ENCODE data around the gene ZMYND12. TPM values are rescaled to one million over a fixed set of nuclear protein-coding genes. Genes with fewer than 3 reads are reported as not detected.
A peak's percentile ranks its signal among the peaks of the same experiment; 100 is the strongest.

ZMYND12 gene
- total and polyA plus RNA-seq, 2 donors (not counting 1 experiment from before 2014, with no cell fraction given): 0.56 to 3.5 TPM

GRCh38 chr1:42392255-42392654 is 63.6 kb downstream of the ZMYND12 start:
- TF ChIP-seq CTCF (conservative IDR thresholded peaks at IDR 0.05 in 1 of 2, IDR thresholded peaks at IDR 0.05 in 1 of 2; ENCODE audit: low read depth in 1 of 2, low read length in 2 of 2) (no peak), EZH2 (IDR thresholded peaks at IDR 0.05; ENCODE audit: low read length, missing control alignments) (no peak)
- Histone ChIP-seq H3K27ac (ENCODE audit: insufficient read depth, low read length) (no peak overlapping the region), H3K9ac (ENCODE audit: insufficient read depth, low read length) (no peak overlapping the region), H3K9me3 (ENCODE audit: control insufficient read depth, insufficient read depth, low read depth, low read length) (no peaks in the 10 kb centered on the region), H3K4me1 (ENCODE audit: control insufficient read depth, extremely low read depth, insufficient read depth, low read length) (no peaks in the 10 kb centered on the region), H3K4me3 (replicated peaks in 1 of 4; ENCODE audit: control extremely low read depth in 1 of 4, insufficient read depth in 1 of 4, low read depth in 3 of 4, low read length in 4 of 4) (no peak overlapping the region), H4K20me1 (ENCODE audit: control insufficient read depth, extremely low read depth, insufficient read depth, low read length) (no peaks in the 10 kb centered on the region), H3K36me3 (ENCODE audit: control insufficient read depth, insufficient read depth, low read length) (no peaks in the 10 kb centered on the region), H2AFZ (ENCODE audit: low read length) (no peak overlapping the region), H3K4me2 (ENCODE audit: extremely low read depth, insufficient read depth, low read length) (no peak overlapping the region), H3K79me2 (ENCODE audit: control insufficient read depth, insufficient read depth, low read length) (no peaks in the 10 kb centered on the region), H3K27me3 (ENCODE audit: control insufficient read depth, insufficient read depth, low read length) (no peaks in the 10 kb centered on the region)
- no peak for DNase-seq (ENCODE audit: low read depth in 2 of 2)

- H4K20me1 ChIP-seq (ENCODE audit: control insufficient read depth, extremely low read depth, insufficient read depth, low read length): no peaks in the 10 kb centered on the region
These were observed 69.8 kb downstream of the ZMYND12 start for GRCh38 chr1:42386051-42386450.

GRCh38 chr1:42385283-42385682 is 70.5 kb downstream of the ZMYND12 start:
- Histone ChIP-seq H3K4me2 (ENCODE audit: extremely low read depth, insufficient read depth, low read length) (no peak overlapping the region), H3K79me2 (ENCODE audit: control insufficient read depth, insufficient read depth, low read length) (no peaks in the 10 kb centered on the region), H4K20me1 (ENCODE audit: control insufficient read depth, extremely low read depth, insufficient read depth, low read length) (no peaks in the 10 kb centered on the region), H3K4me3 (replicated peaks in 1 of 4; ENCODE audit: control extremely low read depth in 1 of 4, insufficient read depth in 1 of 4, low read depth in 3 of 4, low read length in 4 of 4) (no peak overlapping the region), H3K27ac (ENCODE audit: insufficient read depth, low read length) (no peak overlapping the region), H3K9me3 (ENCODE audit: control insufficient read depth, insufficient read depth, low read depth, low read length) (no peaks in the 10 kb centered on the region), H3K9ac (ENCODE audit: insufficient read depth, low read length) (no peak overlapping the region), H2AFZ (ENCODE audit: low read length) (no peak overlapping the region), H3K27me3 (ENCODE audit: control insufficient read depth, insufficient read depth, low read length) (peaks cover 11% of the 10 kb centered on the region), H3K4me1 (ENCODE audit: control insufficient read depth, extremely low read depth, insufficient read depth, low read length) (no peaks in the 10 kb centered on the region), H3K36me3 (ENCODE audit: control insufficient read depth, insufficient read depth, low read length) (no peaks in the 10 kb centered on the region)
- TF ChIP-seq EZH2 (IDR thresholded peaks at IDR 0.05; ENCODE audit: low read length, missing control alignments): no peak
- no peak for TF ChIP-seq CTCF (conservative IDR thresholded peaks at IDR 0.05 in 1 of 2, IDR thresholded peaks at IDR 0.05 in 1 of 2; ENCODE audit: low read depth in 1 of 2, low read length in 2 of 2)
- peak; percentile 2 to 12 for DNase-seq (ENCODE audit: low read depth in 2 of 2)

More at GRCh38 chr1:42386051-42386450, 69.8 kb downstream of the ZMYND12 start:
- Histone ChIP-seq H3K27me3 (ENCODE audit: control insufficient read depth, insufficient read depth, low read length) (peaks cover 7% of the 10 kb centered on the region), H3K36me3 (ENCODE audit: control insufficient read depth, insufficient read depth, low read length) (no peaks in the 10 kb centered on the region), H3K4me1 (ENCODE audit: control insufficient read depth, extremely low read depth, insufficient read depth, low read length) (no peaks in the 10 kb centered on the region), H3K9ac (ENCODE audit: insufficient read depth, low read length) (no peak overlapping the region), H3K9me3 (ENCODE audit: control insufficient read depth, insufficient read depth, low read depth, low read length) (no peaks in the 10 kb centered on the region), H3K4me2 (ENCODE audit: extremely low read depth, insufficient read depth, low read length) (no peak overlapping the region), H2AFZ (ENCODE audit: low read length) (no peak overlapping the region), H3K79me2 (ENCODE audit: control insufficient read depth, insufficient read depth, low read length) (no peaks in the 10 kb centered on the region), H3K4me3 (replicated peaks in 1 of 4; ENCODE audit: control extremely low read depth in 1 of 4, insufficient read depth in 1 of 4, low read depth in 3 of 4, low read length in 4 of 4) (no peak overlapping the region), H3K27ac (ENCODE audit: insufficient read depth, low read length) (no peak overlapping the region)
- DNase-seq (ENCODE audit: low read depth in 2 of 2): no peak
- no peak for TF ChIP-seq EZH2 (IDR thresholded peaks at IDR 0.05; ENCODE audit: low read length, missing control alignments)
- TF ChIP-seq CTCF (conservative IDR thresholded peaks at IDR 0.05 in 1 of 2, IDR thresholded peaks at IDR 0.05 in 1 of 2; ENCODE audit: low read depth in 1 of 2, low read length in 2 of 2): no peak
